Neural cell (in vitro differentiated cells): ENCODE results near the gene TMIGD1.

Experiments used
- POLR2AphosphoS5 ChIP-seq: IDR thresholded peaks from 2 replicates; pipeline ENCODE4 v1.6.1; 2012
- SMC3 ChIP-seq: fragments of 450-650 bp; conservative IDR thresholded peaks from 2 replicates; pipeline ENCODE4 v1.6.1; 2014; ENCODE audit warnings: antibody characterized with exemption, mild to moderate bottlenecking, moderate library complexity; ENCODE audit not compliant: poor library complexity
- TF ChIP-seq, protein P1 (sequence below): fragments of 450-650 bp; IDR thresholded peaks from 2 replicates; pipeline ENCODE4 v1.5.1; 2014; ENCODE audit warnings: antibody characterized with exemption, mild to moderate bottlenecking, moderate library complexity; ENCODE audit not compliant: poor library complexity, severe bottlenecking

- TF ChIP-seq POLR2AphosphoS5 (no peak), SMC3 (no peak)
- TF ChIP-seq, protein P1, sequence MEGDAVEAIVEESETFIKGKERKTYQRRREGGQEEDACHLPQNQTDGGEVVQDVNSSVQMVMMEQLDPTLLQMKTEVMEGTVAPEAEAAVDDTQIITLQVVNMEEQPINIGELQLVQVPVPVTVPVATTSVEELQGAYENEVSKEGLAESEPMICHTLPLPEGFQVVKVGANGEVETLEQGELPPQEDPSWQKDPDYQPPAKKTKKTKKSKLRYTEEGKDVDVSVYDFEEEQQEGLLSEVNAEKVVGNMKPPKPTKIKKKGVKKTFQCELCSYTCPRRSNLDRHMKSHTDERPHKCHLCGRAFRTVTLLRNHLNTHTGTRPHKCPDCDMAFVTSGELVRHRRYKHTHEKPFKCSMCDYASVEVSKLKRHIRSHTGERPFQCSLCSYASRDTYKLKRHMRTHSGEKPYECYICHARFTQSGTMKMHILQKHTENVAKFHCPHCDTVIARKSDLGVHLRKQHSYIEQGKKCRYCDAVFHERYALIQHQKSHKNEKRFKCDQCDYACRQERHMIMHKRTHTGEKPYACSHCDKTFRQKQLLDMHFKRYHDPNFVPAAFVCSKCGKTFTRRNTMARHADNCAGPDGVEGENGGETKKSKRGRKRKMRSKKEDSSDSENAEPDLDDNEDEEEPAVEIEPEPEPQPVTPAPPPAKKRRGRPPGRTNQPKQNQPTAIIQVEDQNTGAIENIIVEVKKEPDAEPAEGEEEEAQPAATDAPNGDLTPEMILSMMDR: no peak
Observed at GRCh38 chr17:30334421-30334820, 564 bp upstream of the TMIGD1 start.
